HCT116 (cell line): ENCODE measurements around the gene TARS3. TPM values are rescaled to one million over a fixed set of nuclear protein-coding genes. Genes with fewer than 3 reads are reported as not detected.

ENCODE experiments used
- ATAC-seq: fragments of 200-7000 bp; cut with Tn5 transposase; 2 replicates; pipeline ENCODE4 v1.9.1; 2020; ENCODE audit warnings: mild to moderate bottlenecking, moderate library complexity
- BruUV-seq: library from RNA; stranded (reverse); fragments of 400-500 nt; replicated peaks from 2 replicates; lab custom pipeline; 2021; lab: Mats Ljungman, UMichigan
- CTCF ChIA-PET: fragments of 300-600 bp; sonication (Branson Sonifier 250); formaldehyde crosslinking; loops from one replicate; lab custom pipeline; 2021; ENCODE audit warnings: antibody characterized with exemption; lab: Charles Lee
- POLR2A ChIA-PET: fragments of 300-600, 350-600 bp; sonication (Branson Sonifier 250); formaldehyde crosslinking; loops from one replicate; lab custom pipeline; 2021; ENCODE audit warnings: antibody characterized with exemption; lab: Charles Lee
- RAD21 ChIA-PET, 2 experiments: fragments of 300-600 bp; sonication (Branson Sonifier 250); formaldehyde crosslinking; loops; one replicate each; lab custom pipeline; 2023; ENCODE audit warnings: low total read pairs in 2 of 2; ENCODE audit not compliant: uncharacterized antibody in 2 of 2, unreplicated experiment in 2 of 2, low non-redundant PET in 1 of 2; lab: Charles Lee
- DNase-seq: peaks from one replicate; pipeline ENCODE4 v3.0.0-alpha.2; 2010; ENCODE audit warnings: low read depth, low spot score
- H2AFZ ChIP-seq: fragments of 200-600 bp; shearing (Covaris generic), sonication (generic); 2 replicates; pipeline ENCODE4 v1.6.1; 2017; ENCODE audit warnings: low read depth, mixed run types, mixed read lengths, antibody characterized with exemption, low read length; ENCODE audit not compliant: poor library complexity, severe bottlenecking
- H3K27ac ChIP-seq: 2 replicates; pipeline ENCODE4 v1.5.1; 2012; ENCODE audit warnings: low read depth, low read length
- H3K27me3 ChIP-seq: fragments of 200-600 bp; sonication (generic); 2 replicates; pipeline ENCODE4 v1.6.1; 2016; ENCODE audit warnings: mixed run types, low read length, mixed read lengths; ENCODE audit not compliant: insufficient read depth
- H3K36me3 ChIP-seq, 2 experiments: fragments of 200-500 bp in 1 of 2; fragments of 200-600 bp in 1 of 2; sonication (Bioruptor generic) in 1 of 2; sonication (generic) in 1 of 2; 2 replicates each; pipeline versions ENCODE4 v1.5.1 to v1.6.1; 2014 to 2016; ENCODE audit warnings: low read length in 2 of 2, inconsistent platforms in 1 of 2, mixed read lengths in 1 of 2, mixed run types in 1 of 2; ENCODE audit not compliant: insufficient read depth in 2 of 2, control insufficient read depth in 1 of 2
- H3K4me1 ChIP-seq, 2 experiments: fragments of 200-600 bp in 1 of 2; sonication (generic) in 1 of 2; 2 replicates each; pipeline versions ENCODE4 v1.5.1 to v1.6.1; 2012 to 2017; ENCODE audit warnings: low read length in 2 of 2, inconsistent platforms in 1 of 2, mild to moderate bottlenecking in 1 of 2, mixed read lengths in 1 of 2, mixed run types in 1 of 2, moderate library complexity in 1 of 2; ENCODE audit not compliant: insufficient read depth in 2 of 2, control insufficient read depth in 1 of 2
- H3K4me2 ChIP-seq: fragments of 200-600 bp; sonication (generic); 2 replicates; pipeline ENCODE4 v1.6.1; 2017; ENCODE audit warnings: mixed run types, low read length, mixed read lengths
- H3K4me3 ChIP-seq, 2 experiments: fragments of 200-600 bp in 1 of 2; sonication (generic) in 1 of 2; replicated peaks in 1 of 2; 2 replicates each; pipeline ENCODE4 v1.5.1; 2011 to 2016; ENCODE audit warnings: low read length in 2 of 2, control low read depth in 1 of 2, low read depth in 1 of 2, mild to moderate bottlenecking in 1 of 2, mixed read lengths in 1 of 2, mixed run types in 1 of 2
- H3K79me2 ChIP-seq: fragments of 200-600 bp; sonication (generic); 2 replicates; pipeline ENCODE4 v1.6.1; 2017; ENCODE audit warnings: mild to moderate bottlenecking, mixed run types, low read length, moderate library complexity, mixed read lengths; ENCODE audit not compliant: insufficient read depth
- H3K9ac ChIP-seq: fragments of 200-600 bp; sonication (generic); 2 replicates; pipeline ENCODE4 v1.6.1; 2016; ENCODE audit warnings: low read length, mixed read lengths
- H3K9me2 ChIP-seq: fragments of 200-600 bp; sonication (generic), shearing (Covaris generic); 2 replicates; pipeline ENCODE4 v1.6.1; 2017; ENCODE audit warnings: mixed run types, mild to moderate bottlenecking, moderate library complexity; ENCODE audit not compliant: insufficient read depth
- H3K9me3 ChIP-seq, 2 experiments: fragments of 200-500 bp in 1 of 2; fragments of 200-600 bp in 1 of 2; sonication (Bioruptor generic) in 1 of 2; sonication (generic) in 1 of 2; 2 replicates each; pipeline ENCODE4 v1.6.1; 2014 to 2017; ENCODE audit warnings: low read length in 2 of 2, mixed read lengths in 2 of 2, inconsistent platforms in 1 of 2, low read depth in 1 of 2, mild to moderate bottlenecking in 1 of 2, mixed run types in 1 of 2, moderate library complexity in 1 of 2; ENCODE audit not compliant: control insufficient read depth in 1 of 2, insufficient read depth in 1 of 2
- H4K20me1 ChIP-seq: fragments of 200-600 bp; sonication (generic), shearing (Covaris generic); 2 replicates; pipeline ENCODE4 v1.6.1; 2017; ENCODE audit warnings: mixed run types, mild to moderate bottlenecking, moderate library complexity; ENCODE audit not compliant: insufficient read depth
- CBX3 ChIP-seq: IDR thresholded peaks from 2 replicates; pipeline ENCODE4 v1.6.1; 2012; ENCODE audit warnings: low read depth
- CEBPB ChIP-seq: IDR thresholded peaks from 2 replicates; pipeline ENCODE4 v1.6.1; 2012; ENCODE audit warnings: low read depth
- EGR1 ChIP-seq: IDR thresholded peaks from 2 replicates; pipeline ENCODE4 v1.6.1; 2012; ENCODE audit warnings: low read depth
- ELF1 ChIP-seq: IDR thresholded peaks from 2 replicates; pipeline ENCODE4 v1.6.1; 2012; ENCODE audit warnings: low read depth, borderline replicate concordance
- EZH2 ChIP-seq: fragments of 200-600 bp; sonication (generic); IDR thresholded peaks from 2 replicates; pipeline ENCODE4 v1.6.1; 2017; ENCODE audit warnings: antibody characterized with exemption, mixed run types
- EZH2phosphoT487 ChIP-seq: fragments of 200-600 bp; IDR thresholded peaks from 2 replicates; pipeline ENCODE4 v1.6.1; 2018; ENCODE audit warnings: antibody characterized with exemption, borderline replicate concordance
- FOSL1 ChIP-seq: IDR thresholded peaks from 2 replicates; pipeline ENCODE4 v1.6.1; 2012; ENCODE audit warnings: low read depth
- JUND ChIP-seq: IDR thresholded peaks from 2 replicates; pipeline ENCODE4 v1.6.1; 2012
- RAD21 ChIP-seq: IDR thresholded peaks from 2 replicates; pipeline ENCODE4 v1.6.1; 2012; ENCODE audit warnings: low read depth, mild to moderate bottlenecking
- SIN3A ChIP-seq: IDR thresholded peaks from 2 replicates; pipeline ENCODE4 v1.6.1; 2012; ENCODE audit warnings: low read depth
- SRF ChIP-seq: IDR thresholded peaks from 2 replicates; pipeline ENCODE4 v1.6.1; 2012; ENCODE audit warnings: low read depth
- TCF7L2 ChIP-seq: IDR thresholded peaks from 2 replicates; pipeline ENCODE4 v1.7.0; 2011; ENCODE audit warnings: borderline replicate concordance, inconsistent platforms; ENCODE audit not compliant: insufficient read depth, insufficient read length; ENCODE audit errors: extremely low read depth
- YY1 ChIP-seq: IDR thresholded peaks from 2 replicates; pipeline ENCODE4 v1.6.1; 2011; ENCODE audit warnings: low read length, low read depth, moderate library complexity, mild to moderate bottlenecking; ENCODE audit not compliant: insufficient replicate concordance; ENCODE audit errors: extremely low read depth
- intact Hi-C: fragments of 100-400 bp; cut with micrococcal nuclease; formaldehyde crosslinking; loops from 2 replicates; pipeline ENCODE4 v1.10.0; 2022
- total RNA-seq: library from RNA; stranded (reverse); gene quantifications from one replicate; pipeline ENCODE4 v1.2.1, GENCODE V29; 2021; ENCODE audit not compliant: unreplicated experiment
- TF ChIP-seq, protein P1 (sequence below): IDR thresholded peaks from 2 replicates; pipeline ENCODE4 v1.6.1; 2012
- TF ChIP-seq, protein P2 (sequence below): IDR thresholded peaks from 2 replicates; pipeline ENCODE4 v1.6.1; 2011; ENCODE audit warnings: mild to moderate bottlenecking, low read length, moderate library complexity; ENCODE audit not compliant: insufficient replicate concordance; ENCODE audit errors: extremely low read depth
- TF ChIP-seq, protein P3 (sequence below): IDR thresholded peaks from 2 replicates; pipeline ENCODE4 v1.6.1; 2012

TARS3 gene
- total RNA-seq, 1 experiment from 2014 or later = 11.1 TPM

DNA sequence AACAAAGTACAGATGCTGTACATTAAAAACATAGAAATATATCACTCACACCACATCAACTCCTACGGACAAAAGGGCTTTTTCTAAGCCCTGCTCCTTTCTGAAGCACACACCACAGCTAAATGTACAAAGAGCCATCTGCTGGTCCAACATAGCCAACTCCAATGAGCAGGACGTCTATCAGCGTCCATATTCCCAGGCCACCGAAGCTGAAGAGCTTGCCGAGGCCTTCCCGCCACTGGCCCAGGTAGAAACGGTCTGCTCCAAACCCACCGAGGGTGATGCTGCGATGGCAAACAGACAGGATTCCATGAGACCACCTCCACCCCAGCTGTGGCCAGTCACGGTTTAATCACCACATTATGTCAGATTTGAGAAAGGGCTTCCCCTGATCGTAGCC lies 81.9 kb downstream of the TARS3 start:
- H3K9ac ChIP-seq = no peak overlapping the region
- H3K27ac ChIP-seq = no peak overlapping the region
- no peaks in the 10 kb centered on the region for H3K27me3 ChIP-seq
- POLR2A ChIA-PET = no interaction called here
- no peak for TF ChIP-seq EZH2
- TF ChIP-seq EZH2phosphoT487 = no peak
- TF ChIP-seq, protein P1, sequence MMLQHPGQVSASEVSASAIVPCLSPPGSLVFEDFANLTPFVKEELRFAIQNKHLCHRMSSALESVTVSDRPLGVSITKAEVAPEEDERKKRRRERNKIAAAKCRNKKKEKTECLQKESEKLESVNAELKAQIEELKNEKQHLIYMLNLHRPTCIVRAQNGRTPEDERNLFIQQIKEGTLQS = no peak
- no peak for TF ChIP-seq EGR1
- no peak for TF ChIP-seq JUND
- no peak for TF ChIP-seq CEBPB
- TF ChIP-seq YY1 = no peak
- no peak for TF ChIP-seq FOSL1
- TF ChIP-seq, all 23 proteins: peak for 0
- H3K36me3 ChIP-seq = peaks cover 38 to 41% of the 10 kb centered on the region in 2 experiments; a peak in 3 of 4 replicates
- H2AFZ ChIP-seq = no peak overlapping the region
- intact Hi-C loops = loop anchor here (5.0 kb wide), 2 partner anchors 140 to 155 kb away; partner anchors contain the start of gene PCSK6
- peaks cover 0 to 7% of the 10 kb centered on the region in 2 experiments; a peak in 2 of 4 replicates for H3K4me1 ChIP-seq
- H3K4me3 ChIP-seq = no peak overlapping the region
- no peak for ATAC-seq
- H4K20me1 ChIP-seq = peaks cover 8% of the 10 kb centered on the region; the same call in 1 of the 2 replicates
- no peaks in the 10 kb centered on the region for H3K9me2 ChIP-seq
- H3K79me2 ChIP-seq = peaks cover 21% of the 10 kb centered on the region
- no peak for DNase-seq
- RAD21 ChIA-PET = no interaction called here
- CTCF ChIA-PET = interaction anchor here (1.1 to 1.8 kb wide), 4 partner anchors 309 to 354 kb away, joined by 3 to 20 read pairs (median 10); no protein-coding TSS in a partner anchor
- BruUV-seq = no TSS peak
- H3K9me3 ChIP-seq = no peaks in the 10 kb centered on the region
- no peak overlapping the region for H3K4me2 ChIP-seq

DNA sequence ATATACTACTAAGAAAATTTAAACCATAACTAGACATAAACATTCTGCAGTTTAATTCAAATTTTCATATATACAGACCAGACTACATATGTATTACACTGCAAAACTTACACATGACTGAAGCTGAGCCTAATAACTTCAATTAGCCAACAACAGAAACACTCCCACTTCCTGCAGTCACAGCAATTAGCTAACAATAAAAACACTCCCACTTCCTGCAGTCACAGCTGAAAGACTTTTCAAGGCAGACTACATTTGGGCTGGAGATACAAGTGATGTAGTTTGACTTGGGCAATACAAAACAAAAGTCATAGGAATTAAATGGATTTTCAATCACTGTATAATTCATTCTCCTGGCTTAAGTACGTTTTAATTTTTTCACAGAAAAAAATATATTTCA lies 82.4 kb downstream of the TARS3 start:
- Histone ChIP-seq H3K4me1 (peaks cover 0 to 7% of the 10 kb centered on the region in 2 experiments; a peak in 2 of 4 replicates), H3K79me2 (peaks cover 16% of the 10 kb centered on the region), H4K20me1 (peaks cover 8% of the 10 kb centered on the region; the same call in 1 of the 2 replicates), H2AFZ (no peak overlapping the region), H3K27ac (no peak overlapping the region), H3K9me2 (no peaks in the 10 kb centered on the region), H3K4me3 (no peak overlapping the region), H3K27me3 (no peaks in the 10 kb centered on the region), H3K9me3 (no peaks in the 10 kb centered on the region), H3K4me2 (no peak overlapping the region), H3K9ac (no peak overlapping the region), H3K36me3 (peaks cover 36 to 41% of the 10 kb centered on the region in 2 experiments; a peak in 3 of 4 replicates)
- no peak for ATAC-seq
- intact Hi-C loops = loop anchor here (1.0 to 5.0 kb wide), 4 partner anchors 140 to 353 kb away; partner anchors contain the start of gene PCSK6
- BruUV-seq = no TSS peak
- ChIA-PET POLR2A (no interaction called here), CTCF (interaction anchor here (0.7 to 1.8 kb wide), 6 partner anchors 308 to 353 kb away, joined by 3 to 20 read pairs (median 6); partner anchors contain the start of gene SNRPA1), RAD21 (no interaction called here)
- DNase-seq = no peak
- TF ChIP-seq, protein P2, sequence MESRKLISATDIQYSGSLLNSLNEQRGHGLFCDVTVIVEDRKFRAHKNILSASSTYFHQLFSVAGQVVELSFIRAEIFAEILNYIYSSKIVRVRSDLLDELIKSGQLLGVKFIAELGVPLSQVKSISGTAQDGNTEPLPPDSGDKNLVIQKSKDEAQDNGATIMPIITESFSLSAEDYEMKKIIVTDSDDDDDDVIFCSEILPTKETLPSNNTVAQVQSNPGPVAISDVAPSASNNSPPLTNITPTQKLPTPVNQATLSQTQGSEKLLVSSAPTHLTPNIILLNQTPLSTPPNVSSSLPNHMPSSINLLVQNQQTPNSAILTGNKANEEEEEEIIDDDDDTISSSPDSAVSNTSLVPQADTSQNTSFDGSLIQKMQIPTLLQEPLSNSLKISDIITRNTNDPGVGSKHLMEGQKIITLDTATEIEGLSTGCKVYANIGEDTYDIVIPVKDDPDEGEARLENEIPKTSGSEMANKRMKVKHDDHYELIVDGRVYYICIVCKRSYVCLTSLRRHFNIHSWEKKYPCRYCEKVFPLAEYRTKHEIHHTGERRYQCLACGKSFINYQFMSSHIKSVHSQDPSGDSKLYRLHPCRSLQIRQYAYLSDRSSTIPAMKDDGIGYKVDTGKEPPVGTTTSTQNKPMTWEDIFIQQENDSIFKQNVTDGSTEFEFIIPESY = no peak
- no peak for TF ChIP-seq SRF
- no peak for TF ChIP-seq YY1
- TF ChIP-seq ELF1 = no peak
- TF ChIP-seq, protein P1 = no peak
- TF ChIP-seq TCF7L2 = no peak
- TF ChIP-seq CBX3 = no peak
- TF ChIP-seq, protein P3, sequence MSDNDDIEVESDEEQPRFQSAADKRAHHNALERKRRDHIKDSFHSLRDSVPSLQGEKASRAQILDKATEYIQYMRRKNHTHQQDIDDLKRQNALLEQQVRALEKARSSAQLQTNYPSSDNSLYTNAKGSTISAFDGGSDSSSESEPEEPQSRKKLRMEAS = no peak
- TF ChIP-seq SIN3A = no peak
- no peak for TF ChIP-seq FOSL1
- TF ChIP-seq EZH2phosphoT487 = no peak
- no peak for TF ChIP-seq RAD21
